GM18498 (cell line): Measurements from ENCODE around the gene AJAP1.
A peak's percentile ranks its signal among the peaks of the same experiment; 100 is the strongest.

Experiments
- ATAC-seq: cut with Tn5 transposase; IDR thresholded peaks from one replicate; pipeline ENCODE4 v1.9.1; 2021; ENCODE audit warnings: mild to moderate bottlenecking, moderate library complexity; ENCODE audit not compliant: unreplicated experiment

Gene AJAP1

GRCh38 chr1:4768553-4768952, 114.1 kb downstream of the AJAP1 start:
- ATAC-seq = no peak

GRCh38 chr1:4769516-4770280, 115.3 kb downstream of the AJAP1 start:
- no peak for ATAC-seq

- no peak for ATAC-seq
Measured at GRCh38 chr1:4770713-4771112, 116.3 kb downstream of the AJAP1 start.

DNA sequence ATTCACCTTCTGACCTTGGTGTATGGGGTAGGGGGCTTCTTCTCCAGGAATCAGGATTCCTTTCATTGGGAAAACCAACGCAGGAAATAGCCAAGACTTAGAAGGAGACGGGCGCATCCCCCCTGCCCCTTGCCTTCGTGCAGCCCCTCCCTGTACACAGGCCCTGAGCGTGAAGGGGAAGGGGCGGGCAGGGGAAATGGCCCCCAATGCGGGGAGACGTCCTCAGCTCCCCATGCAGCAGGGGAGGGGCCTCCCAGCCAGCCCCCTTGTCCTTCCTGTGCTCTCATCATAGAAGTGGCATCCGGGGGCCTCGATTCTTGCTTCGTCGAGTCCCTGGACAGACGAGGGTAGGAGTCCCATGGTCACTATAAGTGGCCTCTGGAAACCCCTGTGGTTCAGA, 116.9 kb downstream of the AJAP1 start:
- no peak for ATAC-seq

DNA sequence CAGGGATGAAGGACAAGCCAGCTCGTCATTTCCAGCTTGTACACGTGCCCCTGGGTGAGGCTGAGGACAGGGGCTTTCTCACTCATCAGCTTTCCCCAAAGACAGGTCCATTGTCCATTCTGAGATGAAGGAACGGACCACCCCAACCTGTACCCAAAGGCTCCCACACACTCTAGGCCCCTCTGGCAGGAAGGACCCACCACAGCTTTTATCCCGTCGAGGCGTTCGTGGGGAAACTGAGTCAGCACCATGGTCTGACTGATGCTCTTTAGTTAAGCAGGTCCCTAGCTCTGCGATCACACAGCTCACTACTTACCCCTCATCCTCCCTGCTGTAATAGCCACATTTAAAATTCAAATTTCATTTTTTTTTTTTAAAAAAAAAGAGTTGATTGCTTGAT, 117.3 kb downstream of the AJAP1 start:
- ATAC-seq = no peak

DNA sequence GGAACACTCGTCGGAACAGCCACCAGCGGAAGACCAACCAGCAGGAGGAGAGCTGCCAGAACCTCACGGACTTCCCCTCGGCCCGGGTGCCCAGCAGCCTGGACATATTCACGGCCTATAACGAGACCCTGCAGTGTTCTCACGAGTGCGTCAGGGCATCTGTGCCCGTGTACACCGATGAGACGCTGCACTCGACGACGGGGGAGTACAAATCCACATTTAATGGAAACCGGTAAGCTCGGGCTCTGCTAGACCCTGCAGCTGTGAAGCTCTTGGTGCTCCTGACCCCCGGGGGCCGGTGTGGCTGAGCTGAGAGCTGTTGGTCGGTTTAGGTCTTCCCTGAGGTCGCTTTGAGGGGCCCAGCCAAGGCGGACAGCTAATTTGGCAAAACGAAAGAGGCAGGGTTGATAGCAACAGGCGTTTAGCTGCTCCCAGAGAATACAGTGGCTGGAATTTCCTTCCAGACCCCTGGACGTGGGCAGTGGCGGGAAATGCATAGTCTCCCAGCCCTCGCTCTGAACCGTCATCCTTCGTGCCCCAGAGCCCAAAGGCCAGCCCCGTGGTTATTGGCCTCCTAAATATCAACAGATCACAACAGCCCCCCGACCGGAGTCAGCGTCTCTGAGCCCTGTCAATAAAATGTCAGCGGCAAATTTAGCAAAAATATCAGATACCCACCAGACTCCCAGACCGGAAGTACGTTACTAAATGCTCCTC, 118.0 kb downstream of the AJAP1 start:
- no peak for ATAC-seq

DNA sequence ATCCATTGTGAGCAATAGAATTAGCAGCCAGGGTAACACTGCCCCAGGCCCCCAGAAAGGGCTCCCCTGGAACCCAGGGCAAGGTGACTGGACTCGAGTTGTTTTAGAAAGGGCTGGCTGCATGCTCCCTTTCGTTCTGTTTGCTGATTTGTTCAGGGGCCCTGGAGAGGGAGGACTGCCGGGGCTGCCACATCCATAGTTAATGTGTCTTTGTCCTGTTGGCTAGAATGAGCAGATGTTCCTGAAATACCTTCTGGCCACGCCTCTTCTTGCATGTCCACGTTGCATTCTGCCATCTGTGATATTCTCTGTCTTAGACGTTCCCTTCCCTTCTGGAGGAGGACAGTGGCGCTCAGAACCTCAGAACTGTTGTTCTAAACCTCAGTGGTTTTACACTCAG, 118.8 kb downstream of the AJAP1 start:
- ATAC-seq = no peak

DNA sequence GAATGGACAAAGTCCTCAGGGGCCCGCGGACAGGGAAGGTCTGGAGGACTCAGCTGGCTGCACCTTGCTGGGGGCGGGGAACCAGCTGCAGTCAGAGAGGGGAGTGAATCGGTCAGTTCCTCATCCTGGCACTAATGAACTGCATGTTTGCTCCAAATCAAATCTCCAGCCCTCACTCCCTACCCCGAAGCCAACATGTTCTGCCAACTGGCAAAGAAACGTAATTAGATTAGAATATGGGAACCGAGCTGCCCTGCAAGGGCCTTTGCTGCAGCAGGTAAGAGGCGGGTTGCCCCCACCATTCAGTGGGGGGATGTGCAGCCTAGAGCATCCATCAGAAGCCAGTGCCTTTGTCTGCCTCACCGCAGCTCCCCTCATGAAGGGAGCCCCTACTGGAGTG, 121.1 kb downstream of the AJAP1 start:
- ATAC-seq = no peak

- no peak for ATAC-seq
Measured at GRCh38 chr1:4778056-4778455, 123.6 kb downstream of the AJAP1 start.

DNA sequence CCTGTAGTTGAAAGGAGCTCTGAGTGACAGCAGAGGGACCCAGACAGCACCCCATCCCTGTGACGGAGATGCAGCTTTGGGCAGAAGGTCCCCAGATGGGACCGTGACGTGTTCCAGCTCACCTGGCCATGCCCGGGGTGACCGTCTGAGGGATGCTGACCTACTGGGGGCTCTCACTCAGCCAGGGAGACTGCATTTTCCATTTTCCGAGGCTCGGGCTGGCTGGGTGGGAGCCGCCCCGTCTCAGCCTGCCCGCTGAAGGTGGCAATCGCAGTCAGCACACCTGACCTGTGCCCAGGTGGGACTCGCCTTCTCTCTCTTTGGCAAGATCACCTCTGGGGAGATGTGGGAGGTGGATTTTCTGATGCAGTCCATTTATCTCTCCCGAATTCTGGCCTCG, 127.2 kb downstream of the AJAP1 start:
- no peak for ATAC-seq

GRCh38 chr1:4784761-4785160, 130.4 kb downstream of the AJAP1 start:
- ATAC-seq = no peak

DNA sequence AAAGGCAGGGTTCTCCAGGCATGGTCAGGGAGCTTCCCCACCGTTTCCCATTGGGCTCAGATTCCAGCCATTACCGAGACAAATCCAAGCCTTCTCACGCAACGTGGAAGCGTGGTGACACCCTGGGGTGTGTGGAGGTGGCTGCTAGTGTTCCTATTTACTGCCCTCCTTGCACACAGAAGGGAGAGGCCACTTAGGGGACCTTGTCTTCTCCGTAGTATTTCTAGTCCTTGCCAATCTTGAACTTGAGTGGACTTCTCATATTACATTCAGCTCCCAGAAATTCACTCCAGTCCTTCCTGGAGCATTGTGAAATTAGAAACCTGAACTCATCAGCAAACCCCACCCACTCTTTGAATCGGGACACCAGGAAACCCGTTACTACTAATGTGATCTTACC, 131.6 kb downstream of the AJAP1 start:
- no peak for ATAC-seq

DNA sequence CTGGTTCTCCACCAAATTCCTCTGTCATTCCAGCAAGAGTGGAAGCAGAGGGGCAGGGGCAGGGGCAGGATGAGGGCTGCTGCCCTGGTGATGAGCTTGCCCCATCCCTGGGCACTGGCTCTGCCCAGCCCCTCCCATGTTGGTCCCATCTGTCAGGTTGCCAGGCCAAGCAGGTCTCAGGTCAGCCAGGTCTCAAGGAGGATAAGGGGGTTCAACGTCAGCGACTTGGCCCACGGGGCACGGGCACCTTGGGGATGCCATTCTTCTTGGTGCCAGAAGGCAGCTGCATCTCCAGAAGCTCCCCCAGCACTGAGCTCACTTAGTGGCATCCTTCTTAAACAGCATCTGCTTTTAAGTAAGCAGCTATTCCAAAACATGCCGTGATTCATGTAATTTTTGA, 133.1 kb downstream of the AJAP1 start:
- no peak for ATAC-seq

- ATAC-seq = no peak
Measured at GRCh38 chr1:4792565-4792964, 138.2 kb downstream of the AJAP1 start.

- ATAC-seq = no peak
Measured at GRCh38 chr1:4794020-4794780, 139.8 kb downstream of the AJAP1 start.

GRCh38 chr1:4796161-4797015, 142.0 kb downstream of the AJAP1 start:
- ATAC-seq = peak; percentile 84

DNA sequence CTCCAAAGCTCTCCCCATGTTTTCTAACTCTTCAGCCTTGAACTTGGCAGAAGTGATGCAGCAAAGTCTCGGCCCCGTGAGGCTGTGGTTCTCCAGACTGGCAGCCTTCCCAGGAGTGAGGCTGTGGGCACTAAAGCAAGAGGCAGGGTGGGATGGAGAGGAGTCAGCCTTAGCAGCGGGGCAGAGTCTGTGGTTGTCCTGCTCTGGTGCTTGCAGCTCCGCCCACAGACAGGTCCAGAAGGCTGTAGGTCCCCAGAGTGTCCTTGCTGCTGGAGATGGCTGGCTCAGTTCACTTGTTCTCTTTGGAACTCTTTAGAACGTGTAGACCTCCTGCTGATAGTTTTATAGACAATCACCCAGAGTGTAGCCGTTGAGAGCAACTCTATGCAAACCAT, 142.6 kb downstream of the AJAP1 start:
- no peak for ATAC-seq

GRCh38 chr1:4797429-4797828, 143.0 kb downstream of the AJAP1 start:
- ATAC-seq = no peak

GRCh38 chr1:4801192-4801924, 146.9 kb downstream of the AJAP1 start:
- no peak for ATAC-seq

- no peak for ATAC-seq
Measured at GRCh38 chr1:4802024-4802423, 147.6 kb downstream of the AJAP1 start.
